GM23248 (cell line): ENCODE results near the gene SFMBT2. TPM values are rescaled to one million over a fixed set of nuclear protein-coding genes. Genes with fewer than 3 reads are reported as not detected.

Source experiments
- DNase-seq: peaks from one replicate; pipeline ENCODE4 v3.0.0-alpha.2; 2015
- H2AFZ ChIP-seq: fragments of 200-600 bp; sonication (generic); 2 replicates; pipeline ENCODE4 v1.6.1; 2016; ENCODE audit warnings: antibody characterized with exemption
- H3F3A ChIP-seq: fragments of 200-600 bp; sonication (generic); 2 replicates; pipeline ENCODE4 v1.6.1; 2016; ENCODE audit warnings: mild to moderate bottlenecking, antibody characterized with exemption, mixed run types; ENCODE audit not compliant: insufficient read depth
- H3K27ac ChIP-seq: fragments of 200-600 bp; sonication (generic); 2 replicates; pipeline ENCODE4 v1.5.1; 2016; ENCODE audit warnings: mild to moderate bottlenecking
- H3K27me3 ChIP-seq: fragments of 200-600 bp; sonication (generic); replicated peaks from 2 replicates; pipeline ENCODE4 v1.6.1; 2016; ENCODE audit warnings: mild to moderate bottlenecking; ENCODE audit not compliant: insufficient read depth
- H3K36me3 ChIP-seq: fragments of 200-600 bp; sonication (generic); 2 replicates; pipeline ENCODE4 v1.6.1; 2016; ENCODE audit warnings: low read depth, mild to moderate bottlenecking
- H3K4me1 ChIP-seq: fragments of 200-600 bp; sonication (generic); 2 replicates; pipeline ENCODE4 v1.6.1; 2016; ENCODE audit warnings: mild to moderate bottlenecking; ENCODE audit not compliant: insufficient read depth
- H3K4me2 ChIP-seq: fragments of 200-600 bp; sonication (generic); one replicate; pipeline ENCODE4 v1.6.1; 2016; ENCODE audit warnings: mild to moderate bottlenecking; ENCODE audit not compliant: unreplicated experiment
- H3K4me3 ChIP-seq: fragments of 200-600 bp; sonication (generic); 2 replicates; pipeline ENCODE4 v1.5.1; 2016; ENCODE audit warnings: mild to moderate bottlenecking
- H3K79me2 ChIP-seq: fragments of 200-600 bp; sonication (generic); 2 replicates; pipeline ENCODE4 v1.6.1; 2016; ENCODE audit warnings: mild to moderate bottlenecking; ENCODE audit not compliant: insufficient read depth
- H3K9ac ChIP-seq: fragments of 200-600 bp; sonication (generic); 2 replicates; pipeline ENCODE4 v1.6.1; 2016; ENCODE audit warnings: mild to moderate bottlenecking
- H3K9me2 ChIP-seq: fragments of 200-600 bp; sonication (generic); 2 replicates; pipeline ENCODE4 v1.6.1; 2016; ENCODE audit warnings: mixed run types, mild to moderate bottlenecking, moderate library complexity; ENCODE audit not compliant: insufficient read depth
- H3K9me3 ChIP-seq: fragments of 200-600 bp; sonication (generic); one replicate; pipeline ENCODE4 v1.6.1; 2017; ENCODE audit warnings: low read depth
- H4K20me1 ChIP-seq: fragments of 200-600 bp; sonication (generic); 2 replicates; pipeline ENCODE4 v1.6.0; 2016; ENCODE audit not compliant: insufficient read depth
- EZH2 ChIP-seq: fragments of 200-600 bp; sonication (generic); IDR thresholded peaks from 2 replicates; pipeline ENCODE4 v1.6.1; 2018; ENCODE audit warnings: antibody characterized with exemption, mild to moderate bottlenecking; ENCODE audit not compliant: insufficient read depth, poor library complexity, severe bottlenecking
- EZH2phosphoT487 ChIP-seq: fragments of 200-600 bp; sonication (generic); IDR thresholded peaks from 2 replicates; pipeline ENCODE4 v1.6.1; 2018; ENCODE audit warnings: antibody characterized with exemption, moderate library complexity, mild to moderate bottlenecking, low read depth; ENCODE audit not compliant: insufficient read depth
- WGBS, 2 experiments: methylation state at CpG; one replicate each; pipeline ENCODE4 v1.1.6; 2015 to 2017; ENCODE audit warnings: low lambda C conversion rate in 2 of 2, low coverage in 1 of 2; ENCODE audit errors: missing lambda C conversion rate in 2 of 2; 5-methylcytosine and 5-hydroxymethylcytosine counted together
- in situ Hi-C: fragments of 300-500 bp; cut with MboI; formaldehyde crosslinking; loops from 2 replicates; pipeline ENCODE4 v1.15.0; 2020
- polyA plus RNA-seq: library from polyadenylated mRNA; unstranded; fragments of >200 nt; fragmentation: Nextera tagmentation; extraction: Ambion mirVana; gene quantifications from 2 replicates; pipeline ENCODE4 v1.2.1, GENCODE V29; 2016
- total RNA-seq: library from RNA; depleted of rRNA; stranded (reverse); fragments of >200 nt; shearing (Covaris generic); gene quantifications from 2 replicates; pipeline ENCODE4 v1.2.3, GENCODE V29; 2014

SFMBT2 gene
- total and polyA plus RNA-seq, 2 experiments from 2014 or later: 0.22 TPM; not detected in 1

- Histone ChIP-seq H3K27ac (no peak overlapping the region), H3K4me3 (no peak overlapping the region), H3K9ac (no peak overlapping the region), H2AFZ (no peak overlapping the region), H3K4me1 (no peaks in the 10 kb centered on the region), H3K79me2 (no peaks in the 10 kb centered on the region), H3K9me3 (no peaks in the 10 kb centered on the region), H3K9me2 (no peaks in the 10 kb centered on the region), H3F3A (no peaks in the 10 kb centered on the region), H4K20me1 (no peaks in the 10 kb centered on the region), H3K36me3 (no peaks in the 10 kb centered on the region), H3K27me3 (no peaks in the 10 kb centered on the region), H3K4me2 (no peak overlapping the region)
- DNase-seq: no peak
- TF ChIP-seq EZH2phosphoT487 (no peak), EZH2 (no peak)
- in situ Hi-C loops: no loop called here
- WGBS, 2 experiments: 86 to 87% methylated on average over 8 of the region's 8 CpGs
Measured at GRCh38 chr10:7310076-7310475, 100.8 kb downstream of the SFMBT2 start.

DNA sequence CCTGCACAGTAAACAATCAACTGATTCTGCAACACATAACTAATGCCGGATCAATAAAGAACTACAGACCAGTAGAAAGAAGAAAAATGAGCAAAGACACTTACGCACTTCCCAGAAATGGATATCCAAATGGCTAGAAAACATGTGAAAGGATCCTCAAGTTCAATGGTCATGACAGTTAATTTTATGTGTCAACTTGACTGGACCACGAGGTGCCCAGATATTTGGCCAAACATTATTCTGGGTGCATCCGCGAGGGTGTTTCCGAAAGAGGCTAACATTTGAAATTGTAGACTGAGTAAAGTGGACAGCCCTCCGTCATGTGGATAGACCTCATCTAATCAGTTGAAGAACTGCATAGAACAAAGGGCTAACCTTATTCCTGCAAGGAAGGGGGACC lies 102.0 kb downstream of the SFMBT2 start:
- in situ Hi-C loops: no loop called here
- H3K36me3 ChIP-seq: no peaks in the 10 kb centered on the region
- 82 to 84% methylated on average over 7 of the region's 7 CpGs for WGBS, 2 experiments

DNA sequence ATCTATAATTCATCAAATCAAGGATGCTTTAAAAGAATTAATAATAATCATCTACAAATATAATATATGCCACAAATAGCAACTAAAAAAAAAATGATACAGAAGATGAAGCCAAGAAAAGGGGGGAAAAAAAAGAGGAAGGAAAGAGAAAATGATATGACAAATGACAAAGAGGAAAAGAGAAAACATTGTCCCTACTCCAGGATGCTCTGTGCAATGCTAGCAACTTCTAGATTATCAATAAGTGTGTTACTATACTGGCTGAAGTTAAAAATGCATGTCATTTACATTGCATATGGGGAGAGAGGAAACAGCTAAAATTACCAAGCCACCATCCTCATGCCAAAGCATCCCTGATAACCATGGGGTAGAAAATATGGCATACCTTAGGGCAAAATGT lies 104.2 kb downstream of the SFMBT2 start:
- no peaks in the 10 kb centered on the region for H4K20me1 ChIP-seq
- H2AFZ ChIP-seq: no peak overlapping the region
- H3K27ac ChIP-seq: no peak overlapping the region
- no peaks in the 10 kb centered on the region for H3K36me3 ChIP-seq
- no peaks in the 10 kb centered on the region for H3K27me3 ChIP-seq
- H3K4me2 ChIP-seq: no peak overlapping the region
- DNase-seq: no peak
- H3K9me3 ChIP-seq: no peaks in the 10 kb centered on the region
- TF ChIP-seq EZH2: no peak
- no peak for TF ChIP-seq EZH2phosphoT487
- H3K9ac ChIP-seq: no peak overlapping the region
- no peaks in the 10 kb centered on the region for H3K9me2 ChIP-seq
- H3F3A ChIP-seq: no peaks in the 10 kb centered on the region
- in situ Hi-C loops: no loop called here
- no peaks in the 10 kb centered on the region for H3K79me2 ChIP-seq
- H3K4me1 ChIP-seq: no peaks in the 10 kb centered on the region
- no peak overlapping the region for H3K4me3 ChIP-seq

More for the DNA sequence above, 102.0 kb downstream of the SFMBT2 start:
- Histone ChIP-seq H3F3A (no peaks in the 10 kb centered on the region), H3K27ac (no peak overlapping the region), H3K9me3 (no peaks in the 10 kb centered on the region), H3K4me2 (no peak overlapping the region), H2AFZ (no peak overlapping the region), H4K20me1 (no peaks in the 10 kb centered on the region), H3K9me2 (no peaks in the 10 kb centered on the region), H3K4me3 (no peak overlapping the region), H3K9ac (no peak overlapping the region), H3K27me3 (no peaks in the 10 kb centered on the region), H3K4me1 (no peaks in the 10 kb centered on the region), H3K79me2 (no peaks in the 10 kb centered on the region)
- no peak for DNase-seq
- TF ChIP-seq EZH2phosphoT487 (no peak), EZH2 (no peak)

DNA sequence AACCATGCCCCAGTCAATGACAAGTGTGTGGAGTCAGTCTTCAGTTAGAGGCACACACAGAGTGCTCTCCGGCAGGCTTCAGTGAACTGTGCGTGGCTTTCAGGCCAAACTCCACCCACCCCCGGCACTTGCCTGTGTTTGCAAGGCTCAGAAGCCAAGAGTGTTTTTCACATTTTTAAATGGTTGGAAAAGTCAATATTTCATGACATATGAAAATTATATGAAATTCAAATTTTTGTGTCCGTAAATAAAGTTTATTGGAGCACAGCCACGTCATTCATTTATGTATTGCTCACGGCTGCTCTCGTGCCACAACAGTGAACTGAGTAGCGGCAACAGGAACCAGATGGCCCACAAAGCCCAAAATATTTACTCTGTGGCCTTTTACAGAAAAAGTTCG lies 104.7 kb downstream of the SFMBT2 start:
- H3F3A ChIP-seq: no peaks in the 10 kb centered on the region
- no peak overlapping the region for H3K27ac ChIP-seq
- no peaks in the 10 kb centered on the region for H4K20me1 ChIP-seq
- 6 to 11% methylated on average over 9 of the region's 9 CpGs for WGBS, 2 experiments
- H3K36me3 ChIP-seq: no peaks in the 10 kb centered on the region
- H3K4me3 ChIP-seq: no peak overlapping the region
- DNase-seq: peak; percentile 57
- in situ Hi-C loops: no loop called here
- H3K27me3 ChIP-seq: no peaks in the 10 kb centered on the region
- TF ChIP-seq EZH2phosphoT487 (no peak), EZH2 (no peak)
- H3K4me2 ChIP-seq: peak overlapping the region; percentile 40
- no peaks in the 10 kb centered on the region for H3K9me3 ChIP-seq
- H2AFZ ChIP-seq: no peak overlapping the region
- H3K4me1 ChIP-seq: no peaks in the 10 kb centered on the region
- H3K79me2 ChIP-seq: no peaks in the 10 kb centered on the region
- no peaks in the 10 kb centered on the region for H3K9me2 ChIP-seq
- no peak overlapping the region for H3K9ac ChIP-seq

DNA sequence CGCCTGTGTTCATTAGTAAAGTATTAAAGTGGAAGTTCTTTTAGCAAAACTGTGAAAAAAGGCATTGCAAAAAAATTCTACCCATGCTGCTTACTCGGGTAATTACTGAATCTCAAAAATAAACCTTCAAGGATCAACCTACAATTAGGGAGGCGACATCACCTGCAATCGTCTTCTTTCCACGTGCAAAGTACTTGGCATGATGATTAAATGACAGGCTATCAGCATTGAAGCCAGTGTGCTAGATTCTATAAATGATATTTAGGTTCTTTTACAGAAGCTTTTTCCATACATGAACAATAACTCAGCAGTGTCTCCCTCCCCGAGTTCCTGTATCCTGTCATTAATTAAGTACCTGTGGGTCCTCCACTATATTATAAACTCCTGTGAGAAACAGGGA lies 105.8 kb downstream of the SFMBT2 start:
- 68 to 70% methylated on average over 6 of the region's 6 CpGs for WGBS, 2 experiments
- no peaks in the 10 kb centered on the region for H3K9me2 ChIP-seq

More for the DNA sequence above, 105.8 kb downstream of the SFMBT2 start:
- H3K79me2 ChIP-seq: no peaks in the 10 kb centered on the region
- H3F3A ChIP-seq: no peaks in the 10 kb centered on the region
- no peak for TF ChIP-seq EZH2phosphoT487
- TF ChIP-seq EZH2: no peak
- H3K36me3 ChIP-seq: no peaks in the 10 kb centered on the region
- no peak overlapping the region for H3K9ac ChIP-seq
- no peak overlapping the region for H3K4me2 ChIP-seq
- in situ Hi-C loops: no loop called here
- no peak overlapping the region for H3K4me3 ChIP-seq
- H3K27me3 ChIP-seq: no peaks in the 10 kb centered on the region
- H2AFZ ChIP-seq: no peak overlapping the region
- H4K20me1 ChIP-seq: no peaks in the 10 kb centered on the region
- no peak for DNase-seq
- no peak overlapping the region for H3K27ac ChIP-seq
- no peaks in the 10 kb centered on the region for H3K4me1 ChIP-seq
- H3K9me3 ChIP-seq: no peaks in the 10 kb centered on the region
